Uterus (tissue), 2 donors: ENCODE data around the gene ZPLD1.

Experiments used
- CTCF ChIP-seq, 4 experiments: fragments of 200-600 bp in 2 of 4; fragments of 450-650 bp in 2 of 4; sonication (generic) in 2 of 4; IDR thresholded peaks; one replicate each; pipeline ENCODE4 v1.5.1; 2016 to 2019; ENCODE audit warnings: antibody characterized with exemption in 4 of 4, mild to moderate bottlenecking in 2 of 4, moderate library complexity in 1 of 4
- POLR2A ChIP-seq, 2 donors: fragments of 450-650 bp; IDR thresholded peaks; one replicate each; pipeline ENCODE4 v1.6.1; 2016; ENCODE audit warnings: antibody characterized with exemption in 2 of 2, mild to moderate bottlenecking in 1 of 2, moderate library complexity in 1 of 2

GRCh38 chr3:102466001-102466400, 31.2 kb downstream of the ZPLD1 start:
- TF ChIP-seq POLR2A (IDR thresholded peaks at IDR 0.05) (no peak), CTCF (IDR thresholded peaks at IDR 0.05) (no peak)
